Activated T-helper 1 cell treated with Interleukin-2 at 50 U/mL for 16 hours (primary cell): ENCODE measurements around the gene LRFN4.

Experiments
- DNase-seq: peaks from one replicate; pipeline ENCODE4 v3.0.0-alpha.2; 2020; ENCODE audit warnings: low read depth

Gene LRFN4

GRCh38 chr11:66870616-66871520 is 14.0 kb downstream of the LRFN4 start:
- DNase-seq, result no peak

DNA sequence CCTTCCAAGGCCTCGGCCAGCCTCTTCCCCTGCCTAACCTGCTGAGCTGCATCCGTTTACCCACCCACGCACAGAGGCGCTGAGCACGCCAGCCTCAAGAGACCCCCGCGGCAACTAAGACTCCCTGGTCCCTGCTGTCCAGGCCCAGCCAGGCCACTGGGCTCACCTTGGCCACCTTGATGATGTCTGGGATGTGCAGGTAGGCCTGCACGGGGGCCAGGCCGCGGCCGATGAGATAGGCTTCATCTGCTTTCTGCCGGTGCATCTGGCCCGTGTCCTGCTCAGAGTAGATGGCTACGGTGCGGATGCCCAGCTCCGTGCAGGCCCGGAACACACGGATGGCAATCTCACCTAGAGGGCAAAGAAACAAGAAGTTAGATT is 14.6 kb downstream of the LRFN4 start:
- DNase-seq, result no peak

DNA sequence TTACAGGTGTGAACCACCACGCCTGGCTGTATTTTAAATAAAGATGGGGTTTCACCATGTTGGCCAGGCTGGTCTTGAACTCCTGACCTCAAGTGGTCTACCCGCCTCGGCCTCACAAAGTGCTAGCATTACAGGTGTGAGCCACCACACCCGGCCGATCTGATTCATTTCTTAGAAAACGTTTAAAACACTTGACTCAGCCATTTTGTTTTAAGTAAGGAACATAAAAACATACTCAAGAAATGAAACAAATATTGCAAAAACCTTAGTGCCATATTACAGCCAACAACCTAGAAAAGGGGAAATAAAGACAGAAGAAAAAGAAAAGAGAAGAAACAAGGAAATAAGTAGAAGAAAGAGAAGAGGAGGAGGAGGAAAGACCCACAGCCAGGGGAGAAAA is 17.4 kb downstream of the LRFN4 start:
- DNase-seq, result no peak

DNA sequence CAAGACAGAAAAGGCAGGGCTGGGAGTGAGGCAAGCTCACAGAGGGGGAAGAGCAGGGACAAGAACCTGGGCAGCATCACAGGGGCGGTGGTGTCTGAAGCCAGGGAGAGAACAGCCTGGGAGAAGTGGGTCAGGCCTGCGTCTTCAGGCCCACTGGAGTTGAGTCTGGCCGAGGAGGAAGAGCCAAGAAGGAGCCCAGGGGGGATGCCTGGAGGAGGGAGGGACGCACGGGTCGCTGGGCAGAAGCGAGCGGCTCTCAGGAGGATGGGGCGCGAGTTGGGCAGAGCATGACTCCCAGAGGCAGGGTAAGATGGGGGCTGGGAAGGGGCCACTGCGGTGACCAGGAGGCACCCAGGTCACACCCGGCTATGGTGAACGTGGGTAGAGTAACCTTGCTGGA is 18.5 kb downstream of the LRFN4 start:
- DNase-seq, result no peak

- no peak for DNase-seq
Observed at GRCh38 chr11:66877588-66878385, 20.9 kb downstream of the LRFN4 start.

- DNase-seq, result no peak
Observed at GRCh38 chr11:66878474-66878873, 21.6 kb downstream of the LRFN4 start.

- DNase-seq, result no peak
Observed at GRCh38 chr11:66879000-66879399, 22.1 kb downstream of the LRFN4 start.

DNA sequence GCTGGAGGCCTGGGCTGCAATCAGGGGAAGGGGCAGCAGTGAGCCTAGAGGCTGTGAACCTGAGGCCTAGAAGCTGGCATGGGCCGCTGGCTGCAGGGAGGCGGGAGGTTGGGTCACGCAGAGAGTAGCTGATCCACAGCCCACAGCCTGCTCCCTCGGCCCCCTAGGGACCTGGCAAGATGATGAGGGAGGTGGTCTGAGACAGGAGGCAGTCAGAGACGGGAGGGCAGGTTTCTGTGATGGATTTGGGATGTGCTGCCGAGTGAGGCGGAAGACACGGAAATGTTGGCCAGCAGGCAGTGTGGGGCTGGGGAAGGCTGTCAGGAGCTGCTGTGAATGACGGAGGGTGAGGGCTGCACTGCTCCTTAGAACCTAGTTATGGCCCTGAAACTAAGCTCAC is 22.7 kb downstream of the LRFN4 start:
- no peak for DNase-seq

DNA sequence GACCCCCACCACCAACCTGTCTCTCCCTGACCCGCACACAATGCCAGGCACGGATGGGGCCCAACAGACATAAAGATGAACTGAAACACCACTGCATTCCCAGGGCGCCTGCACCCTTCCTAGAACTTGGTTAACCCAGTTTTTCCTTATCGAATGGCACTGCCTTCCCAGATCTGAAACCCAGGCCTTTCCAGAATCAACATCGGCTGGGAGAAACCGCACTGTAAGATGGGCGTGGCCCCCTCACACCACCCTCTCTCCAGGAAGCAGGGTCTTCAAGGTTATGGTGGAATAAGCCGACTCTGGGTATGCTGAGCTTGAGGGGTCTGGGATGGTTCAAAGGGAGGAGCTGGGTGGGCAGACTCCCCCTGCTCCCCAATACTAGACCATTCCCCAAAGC is 23.1 kb downstream of the LRFN4 start:
- DNase-seq, result no peak

- DNase-seq, result no peak
Observed at GRCh38 chr11:66880496-66881450, 23.9 kb downstream of the LRFN4 start.

GRCh38 chr11:66881451-66881835 is 24.6 kb downstream of the LRFN4 start:
- no peak for DNase-seq

DNA sequence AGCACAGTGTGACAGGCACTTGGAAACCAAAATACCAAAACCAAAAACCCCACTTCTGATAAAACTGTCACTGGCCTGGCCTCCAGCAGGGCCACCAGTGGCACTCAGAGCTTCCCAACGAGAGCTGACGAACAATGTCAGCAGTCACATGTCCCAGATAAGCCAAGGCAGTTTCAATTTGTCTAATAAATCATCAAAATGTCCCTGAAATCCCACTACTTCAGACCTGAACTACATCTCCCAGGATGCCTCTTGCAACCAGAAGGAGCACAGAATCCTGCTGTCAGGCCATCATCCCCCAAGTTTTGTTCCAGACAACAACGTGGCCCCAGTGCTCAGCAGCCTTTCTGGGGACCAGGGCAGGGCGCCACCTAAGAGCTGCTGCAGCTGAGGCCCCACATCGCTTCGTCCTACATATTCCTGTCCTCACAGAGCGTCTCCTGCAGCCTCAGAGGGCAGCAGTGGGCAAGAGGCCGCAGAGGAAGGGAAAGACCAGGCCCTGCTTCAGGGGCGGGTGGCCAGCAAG is 25.1 kb downstream of the LRFN4 start:
- no peak for DNase-seq

DNA sequence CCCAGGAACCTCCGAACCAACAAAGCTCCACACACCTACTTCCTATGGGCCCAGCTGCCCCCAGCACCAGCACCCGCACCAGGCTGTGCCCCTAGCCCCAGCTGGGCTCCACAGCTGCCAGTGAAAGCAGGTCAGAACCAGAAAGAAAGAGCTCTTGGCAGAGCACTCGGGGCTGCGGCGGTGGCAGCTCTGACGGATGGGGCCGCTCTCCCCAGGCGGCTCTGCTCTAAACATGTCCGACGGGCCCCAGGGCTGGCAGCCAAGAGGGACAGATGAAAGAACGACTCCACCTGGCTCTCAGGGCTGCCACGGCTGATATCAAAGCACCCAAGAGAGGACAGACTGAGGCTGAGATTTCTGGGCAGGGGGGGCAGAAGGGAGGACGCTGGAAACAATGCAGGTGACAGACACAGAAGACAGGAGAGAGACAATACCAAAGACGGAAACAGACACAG is 25.7 kb downstream of the LRFN4 start:
- DNase-seq, result no peak

DNA sequence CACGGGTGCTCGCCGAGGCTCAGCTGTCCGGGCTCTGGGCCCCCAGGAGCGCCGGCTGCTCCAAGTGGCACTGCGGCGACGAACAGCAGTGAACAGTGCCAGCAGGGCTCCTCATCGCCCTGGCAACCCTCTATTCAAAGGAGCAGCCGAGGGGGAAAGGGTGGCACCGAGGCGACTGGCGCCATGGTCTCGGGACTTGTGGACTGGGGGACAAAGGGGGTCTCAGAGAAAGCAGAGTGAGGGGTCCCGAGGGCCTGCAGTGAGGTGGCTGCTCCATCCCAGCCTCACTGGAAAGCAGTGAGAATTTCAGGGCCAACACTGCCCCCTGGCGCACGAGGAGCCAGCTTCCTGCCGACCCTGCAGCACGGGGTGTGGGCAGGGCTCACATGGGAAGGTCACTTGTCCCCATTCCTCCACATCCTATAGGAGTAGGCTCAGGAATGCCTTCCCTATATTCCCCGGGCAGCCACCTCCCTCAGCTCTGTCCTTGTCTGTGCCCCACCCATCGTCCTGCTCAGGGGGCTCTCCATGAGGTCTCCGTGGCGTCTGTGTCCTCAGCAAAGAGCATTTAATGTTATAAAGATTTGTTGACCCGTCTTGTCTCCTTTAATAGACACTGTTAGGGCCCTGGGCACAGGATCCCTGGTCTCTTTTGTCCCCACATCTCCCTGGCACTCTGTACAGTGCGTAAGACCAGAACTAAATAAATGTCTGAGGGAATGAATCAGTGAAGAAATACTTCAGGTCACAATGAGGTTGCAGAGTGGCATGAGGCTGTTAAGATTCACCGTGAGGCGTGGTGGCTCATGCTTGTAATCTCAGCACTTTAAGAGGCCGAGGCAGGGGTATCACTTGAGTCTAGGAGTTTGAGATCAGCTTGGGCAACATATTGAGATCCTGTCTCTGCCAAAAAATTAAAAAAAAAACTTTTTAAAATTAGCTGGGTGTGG is 26.4 kb downstream of the LRFN4 start:
- DNase-seq, result no peak

DNA sequence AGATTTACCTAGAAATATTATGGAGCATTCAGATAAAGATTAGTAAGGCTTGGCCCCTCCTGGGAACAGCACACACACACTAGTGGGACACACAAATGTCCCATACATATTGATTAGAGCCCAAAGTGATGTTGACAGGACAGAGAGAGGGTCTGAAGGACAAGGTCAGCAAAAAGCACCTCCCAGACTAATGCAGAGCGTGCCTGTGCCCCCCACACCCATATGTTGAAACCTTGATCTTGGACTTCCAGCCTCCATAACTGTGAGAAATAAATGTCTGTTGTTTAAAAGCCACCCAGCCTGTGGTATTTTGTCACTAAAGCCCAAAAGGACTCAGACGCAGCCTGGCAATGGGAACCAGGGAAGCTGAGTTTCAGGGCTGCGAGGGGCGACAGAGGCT is 27.6 kb downstream of the LRFN4 start:
- DNase-seq, result no peak

GRCh38 chr11:66885469-66885868 is 28.6 kb downstream of the LRFN4 start:
- DNase-seq, result no peak

- no peak for DNase-seq
Observed at GRCh38 chr11:66885950-66886440, 29.1 kb downstream of the LRFN4 start.

DNA sequence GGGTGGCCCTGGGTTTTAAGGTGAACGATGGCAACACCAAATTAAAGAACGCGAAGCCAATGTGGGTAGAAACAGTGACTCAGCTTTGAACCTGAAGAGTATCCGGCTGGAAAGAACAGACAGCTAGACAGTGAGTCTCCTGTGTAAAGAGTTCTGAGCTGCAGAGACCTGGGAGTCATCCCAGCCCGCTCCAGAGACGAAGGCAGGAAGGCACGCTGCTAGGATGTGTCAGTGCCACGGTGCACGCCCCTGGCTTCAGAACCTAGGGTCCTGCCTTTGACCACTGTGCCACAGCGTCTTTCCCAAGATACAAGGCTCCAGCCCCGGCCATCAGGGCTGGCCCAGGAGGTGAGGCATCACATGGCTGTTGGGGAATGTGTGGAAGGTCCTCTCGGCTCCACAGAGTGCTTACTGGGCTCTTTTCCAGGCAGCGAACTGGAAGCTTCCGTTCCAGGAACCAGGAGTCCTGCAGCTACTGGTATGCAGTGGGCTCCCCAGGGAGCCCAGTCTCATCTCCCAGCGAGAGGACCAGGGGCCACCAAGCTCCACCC is 29.9 kb downstream of the LRFN4 start:
- no peak for DNase-seq

DNA sequence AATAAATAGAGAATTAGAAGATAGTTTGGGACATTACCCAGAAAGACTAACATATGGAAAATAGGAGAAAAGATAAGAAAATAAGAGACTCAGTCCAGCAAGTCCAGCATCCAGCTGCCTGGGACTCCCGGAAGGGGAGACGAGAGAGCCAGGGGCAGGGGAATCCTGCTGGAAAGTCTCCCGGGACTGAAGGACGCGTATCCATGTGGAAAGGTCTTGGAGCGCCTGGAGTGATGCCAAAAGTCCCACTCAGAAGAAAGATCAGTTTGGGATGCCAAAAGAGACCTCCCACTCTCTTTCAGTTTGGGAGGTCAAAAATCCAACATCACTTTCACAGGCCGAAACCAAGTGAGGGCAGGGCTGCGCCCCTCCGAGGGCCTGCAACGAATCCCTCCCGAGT is 30.7 kb downstream of the LRFN4 start:
- no peak for DNase-seq

GRCh38 chr11:66888282-66888681 is 31.4 kb downstream of the LRFN4 start:
- DNase-seq, result no peak
